ENCODE data around the gene NFASC. TPM values are rescaled to one million over a fixed set of nuclear protein-coding genes. Genes with fewer than 3 reads are reported as not detected.

NFASC gene
- polyA plus RNA-seq, 4 donors, result 0.22 to 5.8 (median 3.0) TPM

- FAIRE-seq (no peak), DNase-seq (no peak)
- Histone ChIP-seq H3K4me3 (ENCODE audit: low read depth in 1 of 3, low read length in 3 of 3) (no peak overlapping the region), H3K27ac (ENCODE audit: low read depth in 1 of 3, low read length in 2 of 3) (no peak overlapping the region), H3K27me3 (ENCODE audit: control insufficient read depth in 3 of 3, insufficient read depth in 3 of 3, low read length in 3 of 3) (peaks cover 5 to 59% (median 18%) of the 10 kb centered on the region in 3 donors), H3K36me3 (ENCODE audit: control insufficient read depth in 3 of 3, insufficient read depth in 2 of 3, low read depth in 1 of 3, low read length in 3 of 3) (no peaks in the 10 kb centered on the region), H3K4me1 (ENCODE audit: control insufficient read depth in 3 of 3, insufficient read depth in 2 of 3, low read depth in 1 of 3, low read length in 2 of 3) (no peaks in the 10 kb centered on the region), H3K9me3 (ENCODE audit: control insufficient read depth in 2 of 2, insufficient read depth in 1 of 2, low read depth in 1 of 2, low read length in 1 of 2) (no peaks in the 10 kb centered on the region)
- WGBS, 3 donors, result 29 to 42% (median 30%) methylated on average over 4 of the region's 4 CpGs
Measured at GRCh38 chr1:205046870-205047269, 176.2 kb downstream of the NFASC start.

- Histone ChIP-seq H3K27ac (ENCODE audit: low read depth in 1 of 3, low read length in 2 of 3) (no peak overlapping the region), H3K9me3 (ENCODE audit: control insufficient read depth in 2 of 2, insufficient read depth in 1 of 2, low read depth in 1 of 2, low read length in 1 of 2) (no peaks in the 10 kb centered on the region), H3K4me1 (ENCODE audit: control insufficient read depth in 3 of 3, insufficient read depth in 2 of 3, low read depth in 1 of 3, low read length in 2 of 3) (no peaks in the 10 kb centered on the region), H3K27me3 (ENCODE audit: control insufficient read depth in 3 of 3, insufficient read depth in 3 of 3, low read length in 3 of 3) (peaks cover 5 to 57% (median 17%) of the 10 kb centered on the region in 3 donors), H3K4me3 (ENCODE audit: low read depth in 1 of 3, low read length in 3 of 3) (no peak overlapping the region), H3K36me3 (ENCODE audit: control insufficient read depth in 3 of 3, insufficient read depth in 2 of 3, low read depth in 1 of 3, low read length in 3 of 3) (no peaks in the 10 kb centered on the region)
- WGBS, 3 donors, result 56 to 70% (median 65%) methylated on average over 5 of the region's 5 CpGs
- FAIRE-seq (no peak), DNase-seq (no peak)
Measured at GRCh38 chr1:205047764-205048231, 177.1 kb downstream of the NFASC start.

GRCh38 chr1:205048382-205048781 is 177.7 kb downstream of the NFASC start:
- 74 to 84% (median 76%) methylated on average over 9 of the region's 9 CpGs for WGBS, 3 donors
- H3K9me3 ChIP-seq (ENCODE audit: control insufficient read depth in 2 of 2, insufficient read depth in 1 of 2, low read depth in 1 of 2, low read length in 1 of 2), result no peaks in the 10 kb centered on the region
- no peak for FAIRE-seq
- peaks cover 3 to 54% (median 17%) of the 10 kb centered on the region in 3 donors for H3K27me3 ChIP-seq (ENCODE audit: control insufficient read depth in 3 of 3, insufficient read depth in 3 of 3, low read length in 3 of 3)
- H3K4me3 ChIP-seq (ENCODE audit: low read depth in 1 of 3, low read length in 3 of 3), result no peak overlapping the region
- H3K4me1 ChIP-seq (ENCODE audit: control insufficient read depth in 3 of 3, insufficient read depth in 2 of 3, low read depth in 1 of 3, low read length in 2 of 3), result no peaks in the 10 kb centered on the region
- no peak overlapping the region for H3K27ac ChIP-seq (ENCODE audit: low read depth in 1 of 3, low read length in 2 of 3)
- no peaks in the 10 kb centered on the region for H3K36me3 ChIP-seq (ENCODE audit: control insufficient read depth in 3 of 3, insufficient read depth in 2 of 3, low read depth in 1 of 3, low read length in 3 of 3)
- DNase-seq, result no peak

GRCh38 chr1:205049479-205049878 is 178.8 kb downstream of the NFASC start:
- Histone ChIP-seq H3K4me1 (ENCODE audit: control insufficient read depth in 3 of 3, insufficient read depth in 2 of 3, low read depth in 1 of 3, low read length in 2 of 3) (no peaks in the 10 kb centered on the region), H3K27ac (ENCODE audit: low read depth in 1 of 3, low read length in 2 of 3) (no peak overlapping the region), H3K9me3 (ENCODE audit: control insufficient read depth in 2 of 2, insufficient read depth in 1 of 2, low read depth in 1 of 2, low read length in 1 of 2) (no peaks in the 10 kb centered on the region), H3K27me3 (ENCODE audit: control insufficient read depth in 3 of 3, insufficient read depth in 3 of 3, low read length in 3 of 3) (peaks cover 3 to 47% (median 12%) of the 10 kb centered on the region in 3 donors), H3K4me3 (ENCODE audit: low read depth in 1 of 3, low read length in 3 of 3) (no peak overlapping the region), H3K36me3 (ENCODE audit: control insufficient read depth in 3 of 3, insufficient read depth in 2 of 3, low read depth in 1 of 3, low read length in 3 of 3) (no peaks in the 10 kb centered on the region)
- DNase-seq (no peak), FAIRE-seq (no peak)
- 57 to 64% (median 58%) methylated on average over 6 of the region's 6 CpGs for WGBS, 3 donors

- WGBS, 3 donors, result 66 to 75% (median 70%) methylated on average over 11 of the region's 11 CpGs
- no peak overlapping the region for H3K4me3 ChIP-seq (ENCODE audit: low read depth in 1 of 3, low read length in 3 of 3)
- DNase-seq (no peak), FAIRE-seq (no peak)
- no peaks in the 10 kb centered on the region for H3K4me1 ChIP-seq (ENCODE audit: control insufficient read depth in 3 of 3, insufficient read depth in 2 of 3, low read depth in 1 of 3, low read length in 2 of 3)
- H3K27me3 ChIP-seq (ENCODE audit: control insufficient read depth in 3 of 3, insufficient read depth in 3 of 3, low read length in 3 of 3), result peaks cover 0 to 16% (median 1%) of the 10 kb centered on the region in 3 donors
- no peaks in the 10 kb centered on the region for H3K36me3 ChIP-seq (ENCODE audit: control insufficient read depth in 3 of 3, insufficient read depth in 2 of 3, low read depth in 1 of 3, low read length in 3 of 3)
- no peaks in the 10 kb centered on the region for H3K9me3 ChIP-seq (ENCODE audit: control insufficient read depth in 2 of 2, insufficient read depth in 1 of 2, low read depth in 1 of 2, low read length in 1 of 2)
- H3K27ac ChIP-seq (ENCODE audit: low read depth in 1 of 3, low read length in 2 of 3), result no peak overlapping the region
Measured at GRCh38 chr1:205052690-205053089, 182.0 kb downstream of the NFASC start.

GRCh38 chr1:205053296-205053695 is 182.6 kb downstream of the NFASC start:
- Histone ChIP-seq H3K4me3 (ENCODE audit: low read depth in 1 of 3, low read length in 3 of 3) (no peak overlapping the region), H3K4me1 (ENCODE audit: control insufficient read depth in 3 of 3, insufficient read depth in 2 of 3, low read depth in 1 of 3, low read length in 2 of 3) (no peaks in the 10 kb centered on the region), H3K9me3 (ENCODE audit: control insufficient read depth in 2 of 2, insufficient read depth in 1 of 2, low read depth in 1 of 2, low read length in 1 of 2) (no peaks in the 10 kb centered on the region), H3K27ac (ENCODE audit: low read depth in 1 of 3, low read length in 2 of 3) (no peak overlapping the region), H3K36me3 (ENCODE audit: control insufficient read depth in 3 of 3, insufficient read depth in 2 of 3, low read depth in 1 of 3, low read length in 3 of 3) (no peaks in the 10 kb centered on the region), H3K27me3 (ENCODE audit: control insufficient read depth in 3 of 3, insufficient read depth in 3 of 3, low read length in 3 of 3) (peaks cover 0 to 11% (median 1%) of the 10 kb centered on the region in 3 donors)
- FAIRE-seq, result no peak
- DNase-seq, result no peak
- WGBS, 3 donors, result 84 to 91% (median 87%) methylated on average over 5 of the region's 5 CpGs

- no peaks in the 10 kb centered on the region for H3K9me3 ChIP-seq (ENCODE audit: control insufficient read depth in 2 of 2, insufficient read depth in 1 of 2, low read depth in 1 of 2, low read length in 1 of 2)
- H3K27ac ChIP-seq (ENCODE audit: low read depth in 1 of 3, low read length in 2 of 3), result no peak overlapping the region
- no peaks in the 10 kb centered on the region for H3K4me1 ChIP-seq (ENCODE audit: control insufficient read depth in 3 of 3, insufficient read depth in 2 of 3, low read depth in 1 of 3, low read length in 2 of 3)
- no peak overlapping the region for H3K4me3 ChIP-seq (ENCODE audit: low read depth in 1 of 3, low read length in 3 of 3)
- DNase-seq, result no peak
- WGBS, 3 donors, result 41 to 55% (median 50%) methylated on average over 7 of the region's 7 CpGs
- peaks cover 0 to 10% (median 0%) of the 10 kb centered on the region in 3 donors for H3K27me3 ChIP-seq (ENCODE audit: control insufficient read depth in 3 of 3, insufficient read depth in 3 of 3, low read length in 3 of 3)
- no peak for FAIRE-seq
- no peaks in the 10 kb centered on the region for H3K36me3 ChIP-seq (ENCODE audit: control insufficient read depth in 3 of 3, insufficient read depth in 2 of 3, low read depth in 1 of 3, low read length in 3 of 3)
Measured at GRCh38 chr1:205054013-205054412, 183.4 kb downstream of the NFASC start.

- Histone ChIP-seq H3K27me3 (ENCODE audit: control insufficient read depth in 3 of 3, insufficient read depth in 3 of 3, low read length in 3 of 3) (peaks cover 0 to 10% (median 0%) of the 10 kb centered on the region in 3 donors), H3K36me3 (ENCODE audit: control insufficient read depth in 3 of 3, insufficient read depth in 2 of 3, low read depth in 1 of 3, low read length in 3 of 3) (no peaks in the 10 kb centered on the region), H3K9me3 (ENCODE audit: control insufficient read depth in 2 of 2, insufficient read depth in 1 of 2, low read depth in 1 of 2, low read length in 1 of 2) (no peaks in the 10 kb centered on the region), H3K27ac (ENCODE audit: low read depth in 1 of 3, low read length in 2 of 3) (no peak overlapping the region), H3K4me1 (ENCODE audit: control insufficient read depth in 3 of 3, insufficient read depth in 2 of 3, low read depth in 1 of 3, low read length in 2 of 3) (no peaks in the 10 kb centered on the region), H3K4me3 (ENCODE audit: low read depth in 1 of 3, low read length in 3 of 3) (no peak overlapping the region)
- DNase-seq (no peak), FAIRE-seq (no peak)
- WGBS, 3 donors, result 80 to 86% (median 85%) methylated on average over 13 of the region's 13 CpGs
Measured at GRCh38 chr1:205056188-205056611, 185.5 kb downstream of the NFASC start.

- 90 to 97% (median 92%) methylated on average over 6 of the region's 6 CpGs for WGBS, 3 donors
- H3K4me3 ChIP-seq (ENCODE audit: low read depth in 1 of 3, low read length in 3 of 3), result no peak overlapping the region
- H3K4me1 ChIP-seq (ENCODE audit: control insufficient read depth in 3 of 3, insufficient read depth in 2 of 3, low read depth in 1 of 3, low read length in 2 of 3), result no peaks in the 10 kb centered on the region
- H3K9me3 ChIP-seq (ENCODE audit: control insufficient read depth in 2 of 2, insufficient read depth in 1 of 2, low read depth in 1 of 2, low read length in 1 of 2), result no peaks in the 10 kb centered on the region
- no peak overlapping the region for H3K27ac ChIP-seq (ENCODE audit: low read depth in 1 of 3, low read length in 2 of 3)
- FAIRE-seq (no peak), DNase-seq (no peak)
- H3K27me3 ChIP-seq (ENCODE audit: control insufficient read depth in 3 of 3, insufficient read depth in 3 of 3, low read length in 3 of 3), result peaks cover 0 to 10% (median 0%) of the 10 kb centered on the region in 3 donors
- H3K36me3 ChIP-seq (ENCODE audit: control insufficient read depth in 3 of 3, insufficient read depth in 2 of 3, low read depth in 1 of 3, low read length in 3 of 3), result no peaks in the 10 kb centered on the region
Measured at GRCh38 chr1:205056956-205057568, 186.4 kb downstream of the NFASC start.
